Smooth muscle cell (in vitro differentiated cells): ENCODE measurements around the gene DTHD1. TPM values are rescaled to one million over a fixed set of nuclear protein-coding genes. Genes with fewer than 3 reads are reported as not detected.

Experiments
- DNase-seq: peaks from one replicate; lab custom pipeline; 2025; ENCODE audit not compliant: unreplicated experiment; lab: John Stamatoyannopoulos, UW
- H2AFZ ChIP-seq: fragments of 200-600 bp; sonication (generic); 2 replicates; pipeline ENCODE4 v1.6.0; 2016; ENCODE audit warnings: antibody characterized with exemption, low read depth, mild to moderate bottlenecking
- H3F3A ChIP-seq: fragments of 200-600 bp; sonication (generic); 2 replicates; pipeline ENCODE4 v1.6.0; 2017; ENCODE audit warnings: antibody characterized with exemption, low read depth
- H3K27ac ChIP-seq: fragments of 200-600 bp; sonication (generic); 2 replicates; pipeline ENCODE4 v1.5.1; 2016; ENCODE audit warnings: low read depth, mild to moderate bottlenecking
- H3K27me3 ChIP-seq: fragments of 200-600 bp; sonication (generic); 2 replicates; pipeline ENCODE4 v1.6.1; 2016; ENCODE audit warnings: low read depth, mild to moderate bottlenecking
- H3K36me3 ChIP-seq: fragments of 200-600 bp; sonication (generic); 2 replicates; pipeline ENCODE4 v1.5.1; 2016; ENCODE audit warnings: low read depth
- H3K4me1 ChIP-seq: fragments of 200-600 bp; sonication (generic); 2 replicates; pipeline ENCODE4 v1.5.1; 2016; ENCODE audit warnings: low read depth
- H3K4me2 ChIP-seq: fragments of 200-600 bp; sonication (generic); 2 replicates; pipeline ENCODE4 v1.6.0; 2016; ENCODE audit warnings: mild to moderate bottlenecking
- H3K4me3 ChIP-seq: fragments of 200-600 bp; sonication (generic); 2 replicates; pipeline ENCODE4 v1.5.1; 2016; ENCODE audit warnings: mild to moderate bottlenecking
- H3K79me2 ChIP-seq: fragments of 200-600 bp; sonication (generic); 2 replicates; pipeline ENCODE4 v1.6.0; 2016; ENCODE audit warnings: low read depth, mild to moderate bottlenecking
- H3K9ac ChIP-seq: fragments of 200-600 bp; sonication (generic); 2 replicates; pipeline ENCODE4 v1.6.0; 2016; ENCODE audit warnings: low read depth
- H3K9me3 ChIP-seq: fragments of 200-600 bp; sonication (generic); replicated peaks from 2 replicates; pipeline ENCODE4 v1.5.1; 2016; ENCODE audit warnings: low read depth
- H4K20me1 ChIP-seq: fragments of 200-600 bp; sonication (generic); 2 replicates; pipeline ENCODE4 v1.6.0; 2016; ENCODE audit warnings: low read depth
- CTCF ChIP-seq: fragments of 200-600 bp; sonication (generic); IDR thresholded peaks from 2 replicates; pipeline ENCODE4 v1.5.1; 2017; ENCODE audit warnings: borderline replicate concordance, mild to moderate bottlenecking, antibody characterized with exemption; ENCODE audit not compliant: insufficient read depth, poor library complexity, severe bottlenecking
- WGBS: methylation state at CpG from one replicate; pipeline ENCODE4 v1.1.7; 2016; ENCODE audit warnings: low lambda C conversion rate; 5-methylcytosine and 5-hydroxymethylcytosine counted together
- polyA plus RNA-seq: library from polyadenylated mRNA; unstranded; fragments of >200 nt; fragmentation: Nextera tagmentation; extraction: Ambion mirVana; gene quantifications from 2 replicates; pipeline ENCODE4 v1.2.1, GENCODE V29; 2016
- total RNA-seq: library from RNA; depleted of rRNA; stranded (reverse); fragments of >200 nt; gene quantifications from 2 replicates; pipeline ENCODE4 v1.2.3, GENCODE V29; 2014

Gene DTHD1
- total and polyA plus RNA-seq, 2 experiments from 2014 or later, result not detected

- Histone ChIP-seq H3K4me3 (no peak overlapping the region), H3K27ac (no peak overlapping the region), H3K9me3 (no peaks in the 10 kb centered on the region), H3K27me3 (no peaks in the 10 kb centered on the region), H4K20me1 (no peaks in the 10 kb centered on the region), H3K4me1 (no peaks in the 10 kb centered on the region), H3K36me3 (no peaks in the 10 kb centered on the region), H2AFZ (no peak overlapping the region), H3K9ac (no peak overlapping the region), H3F3A (no peaks in the 10 kb centered on the region), H3K79me2 (no peaks in the 10 kb centered on the region), H3K4me2 (no peak overlapping the region)
- 72% methylated on average over 2 of the region's 2 CpGs for WGBS
- no peak for DNase-seq
- TF ChIP-seq CTCF, result no peak
Observed at GRCh38 chr4:36288731-36289426, 7.5 kb downstream of the DTHD1 start.

GRCh38 chr4:36290641-36291040 is 9.2 kb downstream of the DTHD1 start:
- WGBS, result 92% methylated on average over 2 of the region's 2 CpGs
- H3K4me2 ChIP-seq, result no peak overlapping the region
- no peaks in the 10 kb centered on the region for H4K20me1 ChIP-seq
- H3K9ac ChIP-seq, result no peak overlapping the region
- no peak overlapping the region for H3K27ac ChIP-seq
- H3K79me2 ChIP-seq, result no peaks in the 10 kb centered on the region
- H3K9me3 ChIP-seq, result no peaks in the 10 kb centered on the region
- H3K4me3 ChIP-seq, result no peak overlapping the region
- H3K27me3 ChIP-seq, result no peaks in the 10 kb centered on the region
- H3F3A ChIP-seq, result no peaks in the 10 kb centered on the region
- H3K36me3 ChIP-seq, result no peaks in the 10 kb centered on the region
- TF ChIP-seq CTCF, result no peak
- no peak overlapping the region for H2AFZ ChIP-seq
- H3K4me1 ChIP-seq, result no peaks in the 10 kb centered on the region
- no peak for DNase-seq

- Histone ChIP-seq H3K9me3 (no peaks in the 10 kb centered on the region), H3K9ac (no peak overlapping the region), H3K4me1 (no peaks in the 10 kb centered on the region), H3K4me3 (no peak overlapping the region), H3K79me2 (no peaks in the 10 kb centered on the region), H4K20me1 (no peaks in the 10 kb centered on the region), H2AFZ (peak overlapping the region; percentile 54), H3F3A (no peaks in the 10 kb centered on the region), H3K4me2 (no peak overlapping the region), H3K27ac (no peak overlapping the region), H3K27me3 (no peaks in the 10 kb centered on the region), H3K36me3 (no peaks in the 10 kb centered on the region)
- WGBS, result 83% methylated on average over 7 of the region's 7 CpGs
- no peak for DNase-seq
- no peak for TF ChIP-seq CTCF
Observed at GRCh38 chr4:36292556-36293188, 11.3 kb downstream of the DTHD1 start.
